ENCODE measurements around the gene UNC80.

UNC80 gene

GRCh38 chr2:209976698-209977385 is 205.2 kb downstream of the UNC80 start:
- no peak for DNase-seq (ENCODE audit: low read depth)
- in situ Hi-C loops (cut with HindIII; ENCODE audit: low sequenced_read_pairs): no loop called here
- no peak overlapping the region for H3K4me3 ChIP-seq (ENCODE audit: low read depth, low read length)
- TF ChIP-seq, protein P1, sequence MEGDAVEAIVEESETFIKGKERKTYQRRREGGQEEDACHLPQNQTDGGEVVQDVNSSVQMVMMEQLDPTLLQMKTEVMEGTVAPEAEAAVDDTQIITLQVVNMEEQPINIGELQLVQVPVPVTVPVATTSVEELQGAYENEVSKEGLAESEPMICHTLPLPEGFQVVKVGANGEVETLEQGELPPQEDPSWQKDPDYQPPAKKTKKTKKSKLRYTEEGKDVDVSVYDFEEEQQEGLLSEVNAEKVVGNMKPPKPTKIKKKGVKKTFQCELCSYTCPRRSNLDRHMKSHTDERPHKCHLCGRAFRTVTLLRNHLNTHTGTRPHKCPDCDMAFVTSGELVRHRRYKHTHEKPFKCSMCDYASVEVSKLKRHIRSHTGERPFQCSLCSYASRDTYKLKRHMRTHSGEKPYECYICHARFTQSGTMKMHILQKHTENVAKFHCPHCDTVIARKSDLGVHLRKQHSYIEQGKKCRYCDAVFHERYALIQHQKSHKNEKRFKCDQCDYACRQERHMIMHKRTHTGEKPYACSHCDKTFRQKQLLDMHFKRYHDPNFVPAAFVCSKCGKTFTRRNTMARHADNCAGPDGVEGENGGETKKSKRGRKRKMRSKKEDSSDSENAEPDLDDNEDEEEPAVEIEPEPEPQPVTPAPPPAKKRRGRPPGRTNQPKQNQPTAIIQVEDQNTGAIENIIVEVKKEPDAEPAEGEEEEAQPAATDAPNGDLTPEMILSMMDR (IDR thresholded peaks at IDR 0.05; ENCODE audit: low read depth, low read length, missing control alignments): no peak

GRCh38 chr2:209977386-209978239 is 206.0 kb downstream of the UNC80 start:
- peak; percentile 31 for DNase-seq (ENCODE audit: low read depth)
- in situ Hi-C loops (cut with HindIII; ENCODE audit: low sequenced_read_pairs): no loop called here
- no peak overlapping the region for H3K4me3 ChIP-seq (ENCODE audit: low read depth, low read length)
- TF ChIP-seq, protein P1 (IDR thresholded peaks at IDR 0.05; ENCODE audit: low read depth, low read length, missing control alignments): no peak

- in situ Hi-C loops (cut with HindIII; ENCODE audit: low sequenced_read_pairs): no loop called here
- no peak overlapping the region for H3K4me3 ChIP-seq (ENCODE audit: low read depth, low read length)
- TF ChIP-seq, protein P1 (IDR thresholded peaks at IDR 0.05; ENCODE audit: low read depth, low read length, missing control alignments): no peak
- DNase-seq (ENCODE audit: low read depth): no peak
Measured at GRCh38 chr2:209984291-209984690, 212.7 kb downstream of the UNC80 start.

- no peak for DNase-seq (ENCODE audit: low read depth)
- H3K4me3 ChIP-seq (ENCODE audit: low read depth, low read length): no peak overlapping the region
- in situ Hi-C loops (cut with HindIII; ENCODE audit: low sequenced_read_pairs): no loop called here
- TF ChIP-seq, protein P1 (IDR thresholded peaks at IDR 0.05; ENCODE audit: low read depth, low read length, missing control alignments): no peak
Measured at GRCh38 chr2:209985874-209986273, 214.2 kb downstream of the UNC80 start.

DNA sequence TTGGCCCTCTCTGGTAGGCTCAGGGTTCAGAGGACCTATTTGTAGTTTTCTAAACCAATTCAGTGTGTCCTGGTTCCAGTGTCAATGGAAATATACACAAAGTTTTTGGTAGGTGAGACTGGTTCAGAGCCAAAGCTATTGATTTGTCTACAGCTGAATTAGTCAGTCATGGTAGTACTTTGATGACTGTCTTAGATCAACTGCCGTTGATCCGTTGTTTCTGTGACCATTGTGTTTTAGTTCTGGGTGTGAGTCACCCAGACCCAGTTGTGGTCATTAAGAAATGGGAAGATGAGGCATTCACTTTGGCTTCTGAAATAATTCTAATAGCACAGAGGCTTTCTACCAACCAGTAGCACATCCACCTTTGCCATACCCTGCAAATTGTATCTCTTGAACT is 214.8 kb downstream of the UNC80 start:
- no peak for DNase-seq (ENCODE audit: low read depth)
- TF ChIP-seq, protein P1 (IDR thresholded peaks at IDR 0.05; ENCODE audit: low read depth, low read length, missing control alignments): no peak
- in situ Hi-C loops (cut with HindIII; ENCODE audit: low sequenced_read_pairs): no loop called here
- no peak overlapping the region for H3K4me3 ChIP-seq (ENCODE audit: low read depth, low read length)

GRCh38 chr2:209988010-209988409 is 216.4 kb downstream of the UNC80 start:
- in situ Hi-C loops (cut with HindIII; ENCODE audit: low sequenced_read_pairs): no loop called here
- H3K4me3 ChIP-seq (ENCODE audit: low read depth, low read length): no peak overlapping the region
- TF ChIP-seq, protein P1 (IDR thresholded peaks at IDR 0.05; ENCODE audit: low read depth, low read length, missing control alignments): no peak
- DNase-seq (ENCODE audit: low read depth): no peak
